ENCODE measurements around the gene TEX14.

The TEX14 gene

GRCh38 chr17:58611331-58611730, 80.5 kb downstream of the TEX14 start:
- no peak overlapping the region for H3K27ac ChIP-seq
- no peak for TF ChIP-seq CTCF (conservative IDR thresholded peaks at IDR 0.05)

- no peak for TF ChIP-seq CTCF (conservative IDR thresholded peaks at IDR 0.05)
- no peak overlapping the region for H3K27ac ChIP-seq
Observed at GRCh38 chr17:58606934-58607333, 84.9 kb downstream of the TEX14 start.

DNA sequence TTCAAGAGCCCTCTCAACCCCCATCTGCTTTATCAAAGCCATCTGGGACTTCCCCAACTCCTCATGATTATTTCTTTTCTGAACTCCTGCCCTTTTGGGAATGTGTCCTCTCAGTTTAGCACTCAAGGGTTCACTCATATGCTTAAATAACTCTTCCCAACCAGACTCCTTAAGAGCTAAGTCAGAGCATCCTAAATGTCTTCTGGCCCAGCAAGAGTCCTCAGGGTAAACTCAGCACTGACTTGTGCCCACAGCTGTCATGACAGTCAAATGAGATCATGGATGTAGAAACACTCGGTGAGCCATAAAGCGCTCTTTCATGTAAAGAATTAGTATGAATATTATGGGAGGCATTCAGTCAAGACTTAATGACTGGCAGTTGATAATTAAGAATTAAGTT, 85.9 kb downstream of the TEX14 start:
- H3K27ac ChIP-seq: no peak overlapping the region
- no peak for TF ChIP-seq CTCF (conservative IDR thresholded peaks at IDR 0.05)

DNA sequence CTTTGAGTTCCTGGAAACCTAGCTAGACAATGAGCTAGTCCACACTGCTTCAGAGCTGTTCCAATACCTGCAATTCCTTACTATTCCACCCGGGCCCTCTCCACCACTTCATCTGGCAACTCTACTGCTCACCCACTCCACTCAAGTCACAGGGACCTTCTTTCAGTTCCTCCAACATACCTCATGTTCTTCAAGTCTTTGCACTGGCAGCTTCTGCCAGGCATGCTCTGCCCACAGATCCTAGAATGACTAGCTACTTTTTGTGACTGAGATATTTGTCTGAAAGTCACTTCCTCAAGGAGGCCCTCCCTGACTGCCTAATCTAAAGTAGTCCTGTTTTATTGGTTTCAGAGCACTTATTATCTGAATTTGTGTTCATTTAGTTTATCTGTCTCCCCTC, 86.4 kb downstream of the TEX14 start:
- H3K27ac ChIP-seq: no peak overlapping the region
- TF ChIP-seq CTCF (conservative IDR thresholded peaks at IDR 0.05): no peak

GRCh38 chr17:58601976-58602375, 89.9 kb downstream of the TEX14 start:
- H3K27ac ChIP-seq: no peak overlapping the region
- TF ChIP-seq CTCF (conservative IDR thresholded peaks at IDR 0.05): no peak

DNA sequence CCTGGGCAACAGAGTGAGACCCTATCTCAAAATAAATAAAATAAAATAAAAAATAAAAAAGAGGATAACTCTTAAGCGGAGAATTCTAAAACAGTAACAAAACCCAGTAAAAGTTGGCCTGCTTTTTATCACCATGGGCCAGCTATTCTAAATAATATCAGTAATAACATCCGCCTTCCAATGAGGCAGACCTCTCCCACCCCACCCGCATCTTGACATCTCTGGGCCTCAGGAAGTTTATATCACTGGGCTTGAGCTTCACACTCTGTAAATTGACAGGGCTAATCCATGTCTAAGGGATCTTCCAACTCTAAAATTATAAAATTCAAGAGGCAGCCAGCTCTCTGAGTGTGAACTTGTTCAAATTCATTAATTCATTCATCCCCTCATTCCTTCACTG, 94.5 kb downstream of the TEX14 start:
- no peak overlapping the region for H3K27ac ChIP-seq
- no peak for TF ChIP-seq CTCF (conservative IDR thresholded peaks at IDR 0.05)

DNA sequence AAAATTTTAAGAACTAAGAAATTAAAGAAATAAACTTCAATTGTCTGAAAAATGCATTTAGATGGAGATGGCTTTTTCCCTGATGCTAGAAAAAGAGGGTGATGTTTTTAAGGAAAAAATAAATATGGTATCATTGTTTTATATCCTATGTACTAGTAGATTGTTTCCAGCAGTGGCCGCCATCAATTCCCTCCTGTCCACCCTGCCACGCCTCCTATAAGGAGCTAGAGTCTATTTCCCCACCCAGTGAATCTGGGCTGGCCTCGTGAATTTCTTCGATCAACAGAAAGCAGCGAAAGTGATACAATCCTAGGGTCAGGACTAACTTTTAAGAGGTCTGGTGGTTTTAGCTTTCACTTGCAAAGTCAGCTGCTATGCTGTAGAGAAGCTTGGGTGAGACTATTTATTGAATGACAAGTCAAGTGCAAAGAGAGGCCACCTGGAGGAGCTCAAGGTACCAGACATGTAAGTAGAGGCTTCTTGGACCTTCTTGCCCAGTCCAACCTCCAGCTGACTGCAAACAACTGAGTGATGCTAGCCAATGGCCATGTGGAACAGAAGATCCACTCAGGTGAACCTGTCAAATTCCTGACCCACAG, 96.6 kb downstream of the TEX14 start:
- no peak overlapping the region for H3K27ac ChIP-seq
- no peak for TF ChIP-seq CTCF (conservative IDR thresholded peaks at IDR 0.05)

All from VCaP (cell line).